ENCODE measurements around the gene BRINP2.
A peak's percentile ranks its signal among the peaks of the same experiment; 100 is the strongest.
"Not testable (repeated sequence)": the region's sequence is repeated elsewhere in the genome, so short reads cannot be mapped to it uniquely, and the experiment has no call there.

The BRINP2 gene

GRCh38 chr1:177315261-177315660, 144.5 kb downstream of the BRINP2 start:
- TF ChIP-seq CTCF (IDR thresholded peaks at IDR 0.05; ENCODE audit: low read length, missing control alignments), result no peak
- DNase-seq (ENCODE audit: low read depth), result peak; percentile 4
- H3K4me3 ChIP-seq (replicated peaks; ENCODE audit: low read depth, low read length), result no peak overlapping the region

GRCh38 chr1:177315761-177316160, 145.0 kb downstream of the BRINP2 start:
- TF ChIP-seq CTCF (IDR thresholded peaks at IDR 0.05; ENCODE audit: low read length, missing control alignments), result no peak
- no peak for DNase-seq (ENCODE audit: low read depth)
- H3K4me3 ChIP-seq (replicated peaks; ENCODE audit: low read depth, low read length), result no peak overlapping the region

- H3K4me3 ChIP-seq (replicated peaks; ENCODE audit: low read depth, low read length); DNase-seq (ENCODE audit: low read depth): not testable (repeated sequence)
Observed at GRCh38 chr1:177321434-177321833, 150.7 kb downstream of the BRINP2 start.

- no peak for DNase-seq (ENCODE audit: low read depth)
- TF ChIP-seq CTCF (IDR thresholded peaks at IDR 0.05; ENCODE audit: low read length, missing control alignments), result no peak
- no peak overlapping the region for H3K4me3 ChIP-seq (replicated peaks; ENCODE audit: low read depth, low read length)
Observed at GRCh38 chr1:177328251-177328650, 157.5 kb downstream of the BRINP2 start.

GRCh38 chr1:177329871-177330270, 159.1 kb downstream of the BRINP2 start:
- no peak overlapping the region for H3K4me3 ChIP-seq (replicated peaks; ENCODE audit: low read depth, low read length)
- no peak for TF ChIP-seq CTCF (IDR thresholded peaks at IDR 0.05; ENCODE audit: low read length, missing control alignments)
- no peak for DNase-seq (ENCODE audit: low read depth)

All from fibroblast of pulmonary artery (primary cell).